Stomach (tissue), 9 donors: ENCODE results near the gene C3. TPM values are rescaled to one million over a fixed set of nuclear protein-coding genes. Genes with fewer than 3 reads are reported as not detected.

ENCODE experiments used
- DNase-seq, 2 donors: peaks; one replicate each; pipeline versions ENCODE4 v3.0.0 to v3.0.0-alpha.2; 2013 to 2019
- H3K27ac ChIP-seq, 5 donors: fragments of 200-600 bp in 4 of 5; sonication (generic) in 4 of 5; one replicate each; pipeline ENCODE4 v1.5.1; 2013 to 2019; ENCODE audit warnings: mild to moderate bottlenecking in 1 of 5, moderate library complexity in 1 of 5
- H3K27me3 ChIP-seq, 3 donors: fragments of 200-600 bp; sonication (generic); one replicate each; pipeline ENCODE4 v1.5.1; 2017 to 2019; ENCODE audit warnings: mixed run types in 1 of 3
- H3K36me3 ChIP-seq, 4 donors: fragments of 200-600 bp; sonication (generic); 1 replicate in 3 of 4; 2 replicates in 1 of 4; pipeline ENCODE4 v1.5.1; 2016 to 2019
- H3K4me1 ChIP-seq, 4 donors: fragments of 200-600 bp; sonication (generic); one replicate each; pipeline ENCODE4 v1.5.1; 2016 to 2019
- H3K4me3 ChIP-seq, 4 donors: fragments of 200-600 bp; sonication (generic) in 3 of 4; one replicate each; pipeline ENCODE4 v1.5.1; 2016 to 2019; ENCODE audit warnings: mild to moderate bottlenecking in 1 of 4
- H3K9me3 ChIP-seq, 4 donors: fragments of 200-600 bp; sonication (generic); one replicate each; pipeline ENCODE4 v1.5.1; 2016 to 2019
- EP300 ChIP-seq: sonication (generic); formaldehyde crosslinking; IDR thresholded peaks from one replicate; pipeline ENCODE4 v1.6.1; 2017; ENCODE audit warnings: antibody characterized with exemption
- POLR2A ChIP-seq, 4 donors: fragments of 450-650 bp; IDR thresholded peaks; one replicate each; pipeline ENCODE4 v1.6.1; 2016; ENCODE audit warnings: antibody characterized with exemption in 4 of 4, control low read depth in 2 of 4, mild to moderate bottlenecking in 1 of 4, moderate library complexity in 1 of 4
- POLR2AphosphoS5 ChIP-seq, 3 donors: sonication (generic); formaldehyde crosslinking; IDR thresholded peaks; one replicate each; pipeline ENCODE4 v1.6.1; 2016; ENCODE audit warnings: antibody characterized with exemption in 3 of 3
- WGBS, 5 donors: extraction: QIAGEN DNeasy Blood & Tissue Kit in 3 of 5; methylation state at CpG; one replicate each; pipeline versions ENCODE4 v1.1.5 to v1.1.7; 2013 to 2018; 5-methylcytosine and 5-hydroxymethylcytosine counted together
- intact Hi-C: fragments of 100-400 bp; cut with DNase I; formaldehyde crosslinking; loops from one replicate; pipeline ENCODE4 v1.15.1; 2023; ENCODE audit warnings: low total_unique reads
- polyA plus RNA-seq, 3 donors: library from polyadenylated mRNA; stranded (reverse); fragments of 200-250 nt; gene quantifications; one replicate each; pipeline ENCODE4 v1.2.3, GENCODE V29; 2013
- total RNA-seq, 5 donors: library from RNA; depleted of rRNA; stranded (reverse); fragments of >200 nt; gene quantifications; one replicate each; pipeline versions ENCODE4 v1.1.0 to v1.2.3, GENCODE V29; 2014 to 2016
- TF ChIP-seq, protein P1 (sequence below), 7 experiments: fragments of 450-650 bp in 4 of 7; fragments of 200-600 bp in 3 of 7; sonication (generic) in 3 of 7; IDR thresholded peaks; one replicate each; pipeline ENCODE4 v1.5.1; 2016 to 2019; ENCODE audit warnings: antibody characterized with exemption in 7 of 7, control low read depth in 2 of 7, mild to moderate bottlenecking in 1 of 7
- donor health status: healthy with polysubstance abuse.
- donor health status: Bipolar disorder and iron deficiency.
- donor health status: healthy.

The C3 gene
- total and polyA plus RNA-seq, 8 donors = 22.8 to 1,672 (median 221) TPM

DNA sequence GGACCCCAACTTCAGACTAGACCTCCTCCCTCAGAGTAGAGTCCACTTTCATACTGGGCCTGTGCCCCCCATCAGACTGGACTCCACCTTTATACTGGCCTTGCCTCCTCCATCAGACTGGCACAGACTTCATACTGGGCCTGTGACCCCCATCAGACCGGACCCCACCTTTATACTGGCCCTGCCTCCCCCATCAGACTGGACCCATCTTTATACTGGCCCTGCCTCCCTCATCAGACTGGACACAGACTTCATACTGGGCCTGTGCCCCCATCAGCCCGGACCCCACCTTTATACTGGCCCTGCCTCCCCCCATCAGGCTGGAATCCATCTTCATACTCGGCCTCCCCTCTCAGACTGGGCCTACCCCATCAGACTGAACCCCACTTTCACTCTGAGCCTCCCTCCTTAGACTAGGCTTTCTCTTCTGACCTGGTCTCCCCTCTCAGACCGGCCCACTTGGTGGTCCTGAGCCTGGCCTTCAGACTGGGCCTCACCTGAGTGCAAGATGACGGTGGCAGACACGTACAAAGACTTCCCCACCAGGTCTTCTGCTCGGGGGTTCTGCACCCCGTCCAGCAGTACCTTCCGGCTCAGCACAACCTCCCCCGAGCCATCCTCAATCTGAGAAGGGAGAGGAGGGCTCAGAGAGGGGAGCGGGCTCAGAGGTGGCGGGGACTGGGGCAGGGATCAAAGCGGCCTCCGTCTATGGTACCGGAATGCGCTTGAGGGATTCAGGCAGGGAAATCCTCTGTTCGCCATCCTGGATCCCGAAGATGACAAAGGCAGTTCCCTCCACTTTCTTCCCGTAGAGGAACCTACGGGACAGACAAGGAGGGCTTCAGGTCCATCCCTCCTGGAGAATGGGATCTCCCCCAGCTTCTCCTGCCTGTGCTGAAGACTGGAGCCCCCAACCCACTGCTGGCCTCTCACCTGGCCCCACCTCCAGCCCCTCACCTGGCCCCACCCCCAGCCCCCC, 7.5 kb downstream of the C3 start:
- 88 to 94% (median 92%) methylated on average over 13 to 20 of the region's 20 CpGs for WGBS, 5 donors

DNA sequence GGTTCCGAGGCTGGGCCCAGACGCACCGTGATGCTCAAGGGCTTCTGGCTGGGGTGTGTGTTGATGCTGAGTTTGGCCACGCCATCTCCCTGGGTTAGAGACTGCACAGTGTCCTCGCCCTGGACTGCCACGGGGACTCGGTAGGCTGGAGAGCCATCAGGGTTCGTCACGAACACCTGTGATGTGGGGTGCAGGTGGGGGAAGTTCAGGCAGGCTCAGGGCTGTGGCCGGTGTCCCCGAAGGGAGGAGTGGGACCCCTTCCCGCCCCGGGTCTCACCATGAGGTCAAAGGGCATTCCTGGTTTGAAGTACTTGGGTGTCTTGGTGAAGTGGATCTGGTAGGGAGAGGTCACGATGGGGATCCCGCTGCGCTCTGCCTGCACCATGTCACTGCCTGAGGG, 8.2 kb downstream of the C3 start:
- no peak for DNase-seq
- 89 to 92% (median 91%) methylated on average over 13 to 16 of the region's 16 CpGs; no CpG with 5 or more reads in 1 of the 5 donors for WGBS, 5 donors

More for the DNA sequence above, 7.5 kb downstream of the C3 start:
- intact Hi-C loops = no loop called here
- no peak for DNase-seq
- Histone ChIP-seq H3K27me3 (peaks cover 0 to 61% (median 9%) of the 10 kb centered on the region in 3 donors), H3K27ac (no peak overlapping the region), H3K9me3 (no peaks in the 10 kb centered on the region), H3K4me1 (peaks cover 0 to 6% (median 0%) of the 10 kb centered on the region in 4 donors), H3K4me3 (no peak overlapping the region), H3K36me3 (no peaks in the 10 kb centered on the region)
- TF ChIP-seq EP300 = no peak
- no peak for TF ChIP-seq POLR2A (IDR thresholded peaks at IDR 0.05)
- TF ChIP-seq, protein P1, sequence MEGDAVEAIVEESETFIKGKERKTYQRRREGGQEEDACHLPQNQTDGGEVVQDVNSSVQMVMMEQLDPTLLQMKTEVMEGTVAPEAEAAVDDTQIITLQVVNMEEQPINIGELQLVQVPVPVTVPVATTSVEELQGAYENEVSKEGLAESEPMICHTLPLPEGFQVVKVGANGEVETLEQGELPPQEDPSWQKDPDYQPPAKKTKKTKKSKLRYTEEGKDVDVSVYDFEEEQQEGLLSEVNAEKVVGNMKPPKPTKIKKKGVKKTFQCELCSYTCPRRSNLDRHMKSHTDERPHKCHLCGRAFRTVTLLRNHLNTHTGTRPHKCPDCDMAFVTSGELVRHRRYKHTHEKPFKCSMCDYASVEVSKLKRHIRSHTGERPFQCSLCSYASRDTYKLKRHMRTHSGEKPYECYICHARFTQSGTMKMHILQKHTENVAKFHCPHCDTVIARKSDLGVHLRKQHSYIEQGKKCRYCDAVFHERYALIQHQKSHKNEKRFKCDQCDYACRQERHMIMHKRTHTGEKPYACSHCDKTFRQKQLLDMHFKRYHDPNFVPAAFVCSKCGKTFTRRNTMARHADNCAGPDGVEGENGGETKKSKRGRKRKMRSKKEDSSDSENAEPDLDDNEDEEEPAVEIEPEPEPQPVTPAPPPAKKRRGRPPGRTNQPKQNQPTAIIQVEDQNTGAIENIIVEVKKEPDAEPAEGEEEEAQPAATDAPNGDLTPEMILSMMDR (IDR thresholded peaks at IDR 0.05) = no peak
- no peak for TF ChIP-seq POLR2AphosphoS5 (IDR thresholded peaks at IDR 0.05)

DNA sequence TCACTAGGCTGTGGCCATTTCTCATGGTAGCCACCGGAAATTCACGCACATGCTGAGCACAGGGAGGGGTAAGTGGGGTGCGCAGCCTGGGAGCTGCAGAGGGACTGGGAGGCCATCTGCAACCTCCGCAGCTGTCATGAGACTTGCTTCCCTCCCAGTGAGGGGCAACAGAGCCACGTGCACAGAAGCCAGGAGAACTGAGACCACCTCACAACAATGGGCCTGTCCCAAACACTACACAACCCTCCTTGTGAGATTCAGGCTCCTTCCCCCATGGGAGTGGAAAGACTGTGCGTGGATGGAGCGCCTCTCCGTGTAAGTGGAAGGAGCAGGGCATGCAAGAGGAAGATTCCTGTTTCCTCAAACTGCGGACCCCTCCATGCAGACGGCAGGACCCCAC, 8.8 kb downstream of the C3 start:
- intact Hi-C loops = no loop called here
- no peaks in the 10 kb centered on the region for H3K9me3 ChIP-seq
- no peak overlapping the region for H3K4me3 ChIP-seq
- peaks cover 0 to 8% (median 2%) of the 10 kb centered on the region in 4 donors for H3K36me3 ChIP-seq
- H3K4me1 ChIP-seq = peaks cover 0 to 6% (median 0%) of the 10 kb centered on the region in 4 donors
- no peak overlapping the region for H3K27ac ChIP-seq
- DNase-seq = no peak
- H3K27me3 ChIP-seq = peaks cover 0 to 66% (median 9%) of the 10 kb centered on the region in 3 donors
- WGBS, 5 donors = 75 to 80% (median 78%) methylated on average over 3 to 10 of the region's 10 CpGs
- TF ChIP-seq, protein P1 (IDR thresholded peaks at IDR 0.05) = no peak
- no peak for TF ChIP-seq POLR2AphosphoS5 (IDR thresholded peaks at IDR 0.05)

More for the DNA sequence above, 8.2 kb downstream of the C3 start:
- TF ChIP-seq EP300 = no peak
- no peak for TF ChIP-seq POLR2AphosphoS5 (IDR thresholded peaks at IDR 0.05)
- TF ChIP-seq, protein P1 (IDR thresholded peaks at IDR 0.05) = no peak
- TF ChIP-seq POLR2A (IDR thresholded peaks at IDR 0.05) = no peak
- H3K4me1 ChIP-seq = peaks cover 0 to 6% (median 0%) of the 10 kb centered on the region in 4 donors
- peaks cover 0 to 65% (median 9%) of the 10 kb centered on the region in 3 donors for H3K27me3 ChIP-seq
- H3K9me3 ChIP-seq = no peaks in the 10 kb centered on the region
- no peak overlapping the region for H3K27ac ChIP-seq
- H3K36me3 ChIP-seq = peaks cover 0 to 4% (median under 1%) of the 10 kb centered on the region in 4 donors
- intact Hi-C loops = no loop called here
- no peak overlapping the region for H3K4me3 ChIP-seq

DNA sequence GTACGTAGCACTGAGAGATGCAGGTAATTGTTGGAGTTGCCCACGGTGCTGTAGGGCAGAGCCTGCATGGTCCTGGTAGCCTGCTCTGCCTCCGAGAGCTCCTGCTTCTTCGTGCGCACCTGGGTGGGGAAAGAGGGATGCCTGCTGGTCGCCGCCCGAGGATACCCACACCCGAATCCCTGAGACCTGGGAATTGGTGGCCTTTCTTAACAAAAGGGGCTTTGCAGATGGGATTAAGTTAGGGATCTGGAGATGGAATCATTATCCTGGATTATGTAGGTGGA, 9.4 kb downstream of the C3 start:
- Histone ChIP-seq H3K27me3 (peaks cover 0 to 69% (median 9%) of the 10 kb centered on the region in 3 donors), H3K36me3 (peaks cover 0 to 8% (median 2%) of the 10 kb centered on the region in 4 donors), H3K4me3 (no peak overlapping the region), H3K9me3 (no peaks in the 10 kb centered on the region), H3K27ac (no peak overlapping the region), H3K4me1 (peaks cover 0 to 6% (median 0%) of the 10 kb centered on the region in 4 donors)
- no peak for DNase-seq
- WGBS, 5 donors = 43 to 62% (median 54%) methylated on average over 6 to 9 of the region's 9 CpGs
- intact Hi-C loops = no loop called here
- TF ChIP-seq POLR2A (IDR thresholded peaks at IDR 0.05) (no peak), EP300 (no peak)
- TF ChIP-seq, protein P1 (IDR thresholded peaks at IDR 0.05) = no peak
